HCT116 (cell line): ENCODE measurements around the gene ZNF497. TPM values are rescaled to one million over a fixed set of nuclear protein-coding genes. Genes with fewer than 3 reads are reported as not detected.

Experiments
- ATAC-seq: fragments of 200-7000 bp; cut with Tn5 transposase; 2 replicates; pipeline ENCODE4 v1.9.1; 2020; ENCODE audit warnings: mild to moderate bottlenecking, moderate library complexity
- BruUV-seq: library from RNA; stranded (reverse); fragments of 400-500 nt; replicated peaks from 2 replicates; lab custom pipeline; 2021; lab: Mats Ljungman, UMichigan
- CTCF ChIA-PET: fragments of 300-600 bp; sonication (Branson Sonifier 250); formaldehyde crosslinking; loops from one replicate; lab custom pipeline; 2021; ENCODE audit warnings: antibody characterized with exemption; lab: Charles Lee
- POLR2A ChIA-PET: fragments of 300-600, 350-600 bp; sonication (Branson Sonifier 250); formaldehyde crosslinking; loops from one replicate; lab custom pipeline; 2021; ENCODE audit warnings: antibody characterized with exemption; lab: Charles Lee
- RAD21 ChIA-PET, 2 experiments: fragments of 300-600 bp; sonication (Branson Sonifier 250); formaldehyde crosslinking; loops; one replicate each; lab custom pipeline; 2023; ENCODE audit warnings: low total read pairs in 2 of 2; ENCODE audit not compliant: uncharacterized antibody in 2 of 2, unreplicated experiment in 2 of 2, low non-redundant PET in 1 of 2; lab: Charles Lee
- DNase-seq: peaks from one replicate; pipeline ENCODE4 v3.0.0-alpha.2; 2010; ENCODE audit warnings: low read depth, low spot score
- H2AFZ ChIP-seq: fragments of 200-600 bp; shearing (Covaris generic), sonication (generic); 2 replicates; pipeline ENCODE4 v1.6.1; 2017; ENCODE audit warnings: low read depth, mixed run types, mixed read lengths, antibody characterized with exemption, low read length; ENCODE audit not compliant: poor library complexity, severe bottlenecking
- H3K27ac ChIP-seq: 2 replicates; pipeline ENCODE4 v1.5.1; 2012; ENCODE audit warnings: low read depth, low read length
- H3K27me3 ChIP-seq: fragments of 200-600 bp; sonication (generic); 2 replicates; pipeline ENCODE4 v1.6.1; 2016; ENCODE audit warnings: mixed run types, low read length, mixed read lengths; ENCODE audit not compliant: insufficient read depth
- H3K36me3 ChIP-seq, 2 experiments: fragments of 200-500 bp in 1 of 2; fragments of 200-600 bp in 1 of 2; sonication (Bioruptor generic) in 1 of 2; sonication (generic) in 1 of 2; 2 replicates each; pipeline versions ENCODE4 v1.5.1 to v1.6.1; 2014 to 2016; ENCODE audit warnings: low read length in 2 of 2, inconsistent platforms in 1 of 2, mixed read lengths in 1 of 2, mixed run types in 1 of 2; ENCODE audit not compliant: insufficient read depth in 2 of 2, control insufficient read depth in 1 of 2
- H3K4me1 ChIP-seq, 2 experiments: fragments of 200-600 bp in 1 of 2; sonication (generic) in 1 of 2; 2 replicates each; pipeline versions ENCODE4 v1.5.1 to v1.6.1; 2012 to 2017; ENCODE audit warnings: low read length in 2 of 2, inconsistent platforms in 1 of 2, mild to moderate bottlenecking in 1 of 2, mixed read lengths in 1 of 2, mixed run types in 1 of 2, moderate library complexity in 1 of 2; ENCODE audit not compliant: insufficient read depth in 2 of 2, control insufficient read depth in 1 of 2
- H3K4me2 ChIP-seq: fragments of 200-600 bp; sonication (generic); 2 replicates; pipeline ENCODE4 v1.6.1; 2017; ENCODE audit warnings: mixed run types, low read length, mixed read lengths
- H3K4me3 ChIP-seq, 2 experiments: fragments of 200-600 bp in 1 of 2; sonication (generic) in 1 of 2; replicated peaks in 1 of 2; 2 replicates each; pipeline ENCODE4 v1.5.1; 2011 to 2016; ENCODE audit warnings: low read length in 2 of 2, control low read depth in 1 of 2, low read depth in 1 of 2, mild to moderate bottlenecking in 1 of 2, mixed read lengths in 1 of 2, mixed run types in 1 of 2
- H3K79me2 ChIP-seq: fragments of 200-600 bp; sonication (generic); 2 replicates; pipeline ENCODE4 v1.6.1; 2017; ENCODE audit warnings: mild to moderate bottlenecking, mixed run types, low read length, moderate library complexity, mixed read lengths; ENCODE audit not compliant: insufficient read depth
- H3K9ac ChIP-seq: fragments of 200-600 bp; sonication (generic); 2 replicates; pipeline ENCODE4 v1.6.1; 2016; ENCODE audit warnings: low read length, mixed read lengths
- H3K9me2 ChIP-seq: fragments of 200-600 bp; sonication (generic), shearing (Covaris generic); 2 replicates; pipeline ENCODE4 v1.6.1; 2017; ENCODE audit warnings: mixed run types, mild to moderate bottlenecking, moderate library complexity; ENCODE audit not compliant: insufficient read depth
- H3K9me3 ChIP-seq, 2 experiments: fragments of 200-500 bp in 1 of 2; fragments of 200-600 bp in 1 of 2; sonication (Bioruptor generic) in 1 of 2; sonication (generic) in 1 of 2; 2 replicates each; pipeline ENCODE4 v1.6.1; 2014 to 2017; ENCODE audit warnings: low read length in 2 of 2, mixed read lengths in 2 of 2, inconsistent platforms in 1 of 2, low read depth in 1 of 2, mild to moderate bottlenecking in 1 of 2, mixed run types in 1 of 2, moderate library complexity in 1 of 2; ENCODE audit not compliant: control insufficient read depth in 1 of 2, insufficient read depth in 1 of 2
- H4K20me1 ChIP-seq: fragments of 200-600 bp; sonication (generic), shearing (Covaris generic); 2 replicates; pipeline ENCODE4 v1.6.1; 2017; ENCODE audit warnings: mixed run types, mild to moderate bottlenecking, moderate library complexity; ENCODE audit not compliant: insufficient read depth
- CEBPB ChIP-seq: IDR thresholded peaks from 2 replicates; pipeline ENCODE4 v1.6.1; 2012; ENCODE audit warnings: low read depth
- EGR1 ChIP-seq: IDR thresholded peaks from 2 replicates; pipeline ENCODE4 v1.6.1; 2012; ENCODE audit warnings: low read depth
- ELF1 ChIP-seq: IDR thresholded peaks from 2 replicates; pipeline ENCODE4 v1.6.1; 2012; ENCODE audit warnings: low read depth, borderline replicate concordance
- EZH2 ChIP-seq: fragments of 200-600 bp; sonication (generic); IDR thresholded peaks from 2 replicates; pipeline ENCODE4 v1.6.1; 2017; ENCODE audit warnings: antibody characterized with exemption, mixed run types
- FOSL1 ChIP-seq: IDR thresholded peaks from 2 replicates; pipeline ENCODE4 v1.6.1; 2012; ENCODE audit warnings: low read depth
- RAD21 ChIP-seq: IDR thresholded peaks from 2 replicates; pipeline ENCODE4 v1.6.1; 2012; ENCODE audit warnings: low read depth, mild to moderate bottlenecking
- YY1 ChIP-seq: IDR thresholded peaks from 2 replicates; pipeline ENCODE4 v1.6.1; 2011; ENCODE audit warnings: low read length, low read depth, moderate library complexity, mild to moderate bottlenecking; ENCODE audit not compliant: insufficient replicate concordance; ENCODE audit errors: extremely low read depth
- intact Hi-C: fragments of 100-400 bp; cut with micrococcal nuclease; formaldehyde crosslinking; loops from 2 replicates; pipeline ENCODE4 v1.10.0; 2022
- total RNA-seq: library from RNA; stranded (reverse); gene quantifications from one replicate; pipeline ENCODE4 v1.2.1, GENCODE V29; 2021; ENCODE audit not compliant: unreplicated experiment
- TF ChIP-seq, protein P1 (sequence below): IDR thresholded peaks from 2 replicates; pipeline ENCODE4 v1.6.1; 2012
- TF ChIP-seq, protein P2 (sequence below): IDR thresholded peaks from 2 replicates; pipeline ENCODE4 v1.6.1; 2012
- TF ChIP-seq, protein P3 (sequence below): IDR thresholded peaks from 2 replicates; pipeline ENCODE4 v1.6.1; 2011; ENCODE audit warnings: mild to moderate bottlenecking, low read length, moderate library complexity; ENCODE audit not compliant: insufficient replicate concordance; ENCODE audit errors: extremely low read depth
- TF ChIP-seq, protein P4 (sequence below), 3 experiments: fragments of 200-600 bp in 1 of 3; sonication (generic) in 1 of 3; IDR thresholded peaks in 2 of 3; conservative IDR thresholded peaks in 1 of 3; 2 replicates each; pipeline ENCODE4 v1.5.1; 2012 to 2017; ENCODE audit warnings: low read depth in 2 of 3, low read length in 2 of 3, antibody characterized with exemption in 1 of 3, borderline replicate concordance in 1 of 3, control low read depth in 1 of 3, mild to moderate bottlenecking in 1 of 3, mixed read lengths in 1 of 3, mixed run types in 1 of 3, moderate library complexity in 1 of 3; ENCODE audit not compliant: insufficient read depth in 1 of 3

The ZNF497 gene
- total RNA-seq, 1 experiment from 2014 or later, result 5.1 TPM

DNA sequence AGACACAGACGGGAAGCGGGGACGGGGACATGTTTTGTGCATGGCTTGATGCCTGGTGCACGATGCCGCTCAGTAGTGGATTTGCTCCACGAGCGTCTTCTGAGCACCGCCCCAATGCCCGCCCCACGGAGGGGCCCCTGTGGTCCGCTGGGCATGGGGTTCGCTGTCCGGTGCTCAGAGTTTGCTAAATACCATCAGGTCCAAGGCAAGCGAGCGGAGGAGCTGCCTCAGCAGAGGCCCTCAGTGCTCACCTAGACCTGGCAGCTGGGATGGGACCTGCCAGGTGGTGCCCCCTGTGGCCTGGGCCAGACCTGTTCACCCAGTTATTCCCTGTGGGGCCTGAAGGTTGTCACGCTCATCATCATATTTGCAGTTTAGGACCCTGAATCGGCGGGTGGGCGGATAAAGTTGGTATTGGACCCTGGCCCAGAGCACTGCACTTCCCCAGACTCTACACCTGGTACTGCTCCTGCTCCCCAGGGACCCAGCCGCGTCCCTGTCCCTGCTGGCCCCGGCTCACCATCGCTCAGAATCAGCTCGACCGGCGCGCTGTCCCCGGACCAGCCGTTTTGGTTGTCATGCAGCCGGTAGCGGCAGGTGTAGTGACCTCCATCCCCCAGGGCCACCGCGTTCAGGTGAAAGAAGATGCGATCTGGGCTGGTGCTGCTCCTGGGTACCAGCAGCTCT, 11.5 kb downstream of the ZNF497 start:
- Histone ChIP-seq H3K4me1 (no peaks in the 10 kb centered on the region), H3K27ac (no peak overlapping the region), H4K20me1 (no peaks in the 10 kb centered on the region), H3K4me2 (no peak overlapping the region), H3K9me3 (no peaks in the 10 kb centered on the region), H3K36me3 (no peaks in the 10 kb centered on the region), H2AFZ (no peak overlapping the region), H3K9ac (no peak overlapping the region), H3K79me2 (no peaks in the 10 kb centered on the region), H3K27me3 (no peaks in the 10 kb centered on the region), H3K4me3 (no peak overlapping the region), H3K9me2 (no peaks in the 10 kb centered on the region)
- BruUV-seq, result no TSS peak
- CTCF ChIA-PET, result no interaction called here
- RAD21 ChIA-PET, result no interaction called here
- ATAC-seq (peak; percentile 35; the same call in 1 of the 2 replicates), DNase-seq (no peak)
- POLR2A ChIA-PET, result no interaction called here
- no peak for TF ChIP-seq ELF1
- TF ChIP-seq EZH2, result no peak
- TF ChIP-seq, protein P1, sequence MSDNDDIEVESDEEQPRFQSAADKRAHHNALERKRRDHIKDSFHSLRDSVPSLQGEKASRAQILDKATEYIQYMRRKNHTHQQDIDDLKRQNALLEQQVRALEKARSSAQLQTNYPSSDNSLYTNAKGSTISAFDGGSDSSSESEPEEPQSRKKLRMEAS, result no peak
- TF ChIP-seq, protein P2, sequence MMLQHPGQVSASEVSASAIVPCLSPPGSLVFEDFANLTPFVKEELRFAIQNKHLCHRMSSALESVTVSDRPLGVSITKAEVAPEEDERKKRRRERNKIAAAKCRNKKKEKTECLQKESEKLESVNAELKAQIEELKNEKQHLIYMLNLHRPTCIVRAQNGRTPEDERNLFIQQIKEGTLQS, result no peak
- no peak for TF ChIP-seq EGR1
- no peak for TF ChIP-seq CEBPB
- TF ChIP-seq, protein P3, sequence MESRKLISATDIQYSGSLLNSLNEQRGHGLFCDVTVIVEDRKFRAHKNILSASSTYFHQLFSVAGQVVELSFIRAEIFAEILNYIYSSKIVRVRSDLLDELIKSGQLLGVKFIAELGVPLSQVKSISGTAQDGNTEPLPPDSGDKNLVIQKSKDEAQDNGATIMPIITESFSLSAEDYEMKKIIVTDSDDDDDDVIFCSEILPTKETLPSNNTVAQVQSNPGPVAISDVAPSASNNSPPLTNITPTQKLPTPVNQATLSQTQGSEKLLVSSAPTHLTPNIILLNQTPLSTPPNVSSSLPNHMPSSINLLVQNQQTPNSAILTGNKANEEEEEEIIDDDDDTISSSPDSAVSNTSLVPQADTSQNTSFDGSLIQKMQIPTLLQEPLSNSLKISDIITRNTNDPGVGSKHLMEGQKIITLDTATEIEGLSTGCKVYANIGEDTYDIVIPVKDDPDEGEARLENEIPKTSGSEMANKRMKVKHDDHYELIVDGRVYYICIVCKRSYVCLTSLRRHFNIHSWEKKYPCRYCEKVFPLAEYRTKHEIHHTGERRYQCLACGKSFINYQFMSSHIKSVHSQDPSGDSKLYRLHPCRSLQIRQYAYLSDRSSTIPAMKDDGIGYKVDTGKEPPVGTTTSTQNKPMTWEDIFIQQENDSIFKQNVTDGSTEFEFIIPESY, result no peak
- TF ChIP-seq RAD21, result no peak
- no peak for TF ChIP-seq YY1
- TF ChIP-seq, protein P4, sequence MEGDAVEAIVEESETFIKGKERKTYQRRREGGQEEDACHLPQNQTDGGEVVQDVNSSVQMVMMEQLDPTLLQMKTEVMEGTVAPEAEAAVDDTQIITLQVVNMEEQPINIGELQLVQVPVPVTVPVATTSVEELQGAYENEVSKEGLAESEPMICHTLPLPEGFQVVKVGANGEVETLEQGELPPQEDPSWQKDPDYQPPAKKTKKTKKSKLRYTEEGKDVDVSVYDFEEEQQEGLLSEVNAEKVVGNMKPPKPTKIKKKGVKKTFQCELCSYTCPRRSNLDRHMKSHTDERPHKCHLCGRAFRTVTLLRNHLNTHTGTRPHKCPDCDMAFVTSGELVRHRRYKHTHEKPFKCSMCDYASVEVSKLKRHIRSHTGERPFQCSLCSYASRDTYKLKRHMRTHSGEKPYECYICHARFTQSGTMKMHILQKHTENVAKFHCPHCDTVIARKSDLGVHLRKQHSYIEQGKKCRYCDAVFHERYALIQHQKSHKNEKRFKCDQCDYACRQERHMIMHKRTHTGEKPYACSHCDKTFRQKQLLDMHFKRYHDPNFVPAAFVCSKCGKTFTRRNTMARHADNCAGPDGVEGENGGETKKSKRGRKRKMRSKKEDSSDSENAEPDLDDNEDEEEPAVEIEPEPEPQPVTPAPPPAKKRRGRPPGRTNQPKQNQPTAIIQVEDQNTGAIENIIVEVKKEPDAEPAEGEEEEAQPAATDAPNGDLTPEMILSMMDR (IDR thresholded peaks at IDR 0.05 in 2 of 3, conservative IDR thresholded peaks at IDR 0.05 in 1 of 3; ENCODE audit: borderline replicate concordance in 1 of 3, insufficient read depth in 1 of 3, low read depth in 2 of 3, low read length in 2 of 3), result no peak
- no peak for TF ChIP-seq FOSL1
- TF ChIP-seq, all 23 proteins: peak for 0
- intact Hi-C loops, result no loop called here
